HG03196 (cell line): ENCODE results near the gene NPFF.

Experiments used
- ATAC-seq: cut with Tn5 transposase; IDR thresholded peaks from one replicate; pipeline ENCODE4 v1.9.1; 2021; ENCODE audit not compliant: unreplicated experiment

Gene NPFF

GRCh38 chr12:53478865-53479264 is 28.4 kb downstream of the NPFF start:
- no peak for ATAC-seq

GRCh38 chr12:53476769-53477209 is 30.5 kb downstream of the NPFF start:
- no peak for ATAC-seq

- no peak for ATAC-seq
Observed at GRCh38 chr12:53474819-53475218, 32.5 kb downstream of the NPFF start.

- no peak for ATAC-seq
Observed at GRCh38 chr12:53474077-53474476, 33.2 kb downstream of the NPFF start.

GRCh38 chr12:53472056-53472582 is 35.2 kb downstream of the NPFF start:
- no peak for ATAC-seq

GRCh38 chr12:53468282-53468681 is 39.0 kb downstream of the NPFF start:
- ATAC-seq: no peak

DNA sequence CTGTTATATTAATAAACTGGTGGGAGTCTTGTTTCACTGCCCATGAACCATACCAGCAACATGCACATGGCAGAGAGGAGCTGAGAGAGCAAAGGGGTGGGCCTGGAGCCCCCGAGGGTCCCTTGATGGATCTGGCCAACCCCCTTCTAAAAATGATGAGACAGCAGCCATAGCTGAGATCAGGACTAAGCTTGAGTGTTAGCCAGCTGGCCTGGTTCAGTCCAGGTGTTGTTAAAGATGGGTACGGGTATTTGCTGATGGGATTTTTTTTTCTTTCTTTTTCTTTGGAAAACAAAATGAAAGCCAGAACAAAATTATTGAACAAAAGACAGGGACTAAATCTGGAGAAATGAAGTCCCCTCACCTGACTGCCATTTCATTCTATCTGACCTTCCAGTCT is 39.4 kb downstream of the NPFF start:
- ATAC-seq: no peak

- no peak for ATAC-seq
Observed at GRCh38 chr12:53467082-53467481, 40.2 kb downstream of the NPFF start.

- no peak for ATAC-seq
Observed at GRCh38 chr12:53466640-53467039, 40.6 kb downstream of the NPFF start.

GRCh38 chr12:53465679-53466078 is 41.6 kb downstream of the NPFF start:
- no peak for ATAC-seq

DNA sequence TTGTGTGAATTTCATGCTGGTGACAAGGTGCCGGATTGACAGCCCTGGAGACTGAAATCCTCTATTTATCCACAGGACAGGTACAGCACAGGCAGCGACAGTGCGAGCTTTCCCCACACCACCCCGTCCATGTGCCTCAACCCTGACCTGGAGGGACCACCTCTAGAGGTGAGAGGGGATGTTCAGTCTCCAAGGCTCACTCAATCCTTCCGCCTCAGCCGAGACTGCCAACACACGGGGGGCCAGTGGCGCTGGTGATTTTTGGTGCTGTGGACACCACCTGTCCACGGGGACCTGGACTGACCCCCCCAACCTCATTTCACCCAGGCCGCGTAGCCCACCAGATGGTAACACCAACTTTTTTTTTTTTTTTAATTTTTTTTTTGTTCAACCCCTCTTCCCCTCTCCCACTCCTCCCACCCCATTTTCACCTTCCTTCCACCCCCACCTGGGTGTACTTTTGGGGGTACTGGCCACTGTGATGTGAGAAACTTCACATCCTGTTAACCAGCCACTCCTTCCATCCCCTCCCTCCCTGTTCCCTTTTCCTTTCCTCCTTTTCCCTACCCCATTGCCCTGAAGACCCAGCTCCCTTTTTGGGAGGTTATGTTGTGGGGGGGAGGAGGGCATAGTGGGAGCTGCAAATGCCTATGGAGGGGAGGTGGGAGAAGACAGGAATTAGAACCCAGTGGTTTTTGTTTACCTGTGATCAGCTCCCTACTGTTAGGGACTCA is 42.4 kb downstream of the NPFF start:
- no peak for ATAC-seq

- ATAC-seq: no peak
Observed at GRCh38 chr12:53463802-53464560, 43.3 kb downstream of the NPFF start.

- no peak for ATAC-seq
Observed at GRCh38 chr12:53462935-53463334, 44.3 kb downstream of the NPFF start.

GRCh38 chr12:53461591-53461990 is 45.7 kb downstream of the NPFF start:
- ATAC-seq: no peak

GRCh38 chr12:53461059-53461458 is 46.2 kb downstream of the NPFF start:
- no peak for ATAC-seq

DNA sequence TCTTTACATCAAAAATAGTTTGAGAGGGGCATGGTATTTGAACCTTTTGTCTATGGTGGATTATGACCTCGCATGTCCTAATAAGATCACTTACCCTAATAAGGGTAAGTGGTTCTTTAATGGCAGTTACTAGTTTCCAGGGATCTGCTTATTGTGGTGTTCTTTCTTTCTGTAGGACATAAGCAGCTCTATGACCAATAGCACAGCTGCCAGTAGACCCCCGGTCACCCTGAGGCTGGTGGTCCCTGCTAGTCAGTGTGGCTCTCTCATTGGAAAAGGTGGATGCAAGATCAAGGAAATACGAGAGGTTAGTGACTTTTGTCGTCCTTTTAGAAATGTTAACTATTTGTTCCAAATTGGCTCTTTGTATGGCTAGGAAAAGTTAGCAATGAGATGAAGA is 48.2 kb downstream of the NPFF start:
- ATAC-seq: no peak
